H7 (cell line): Measurements from ENCODE around the gene TFCP2L1. TPM values are rescaled to one million over a fixed set of nuclear protein-coding genes. Genes with fewer than 3 reads are reported as not detected.

ENCODE experiments used
- DNase-seq: peaks from one replicate; pipeline ENCODE4 v3.0.0; 2012
- H3K27me3 ChIP-seq: 2 replicates; pipeline ENCODE4 v1.6.0; 2011; ENCODE audit warnings: mild to moderate bottlenecking, low read length; ENCODE audit not compliant: control insufficient read depth, insufficient read depth
- H3K36me3 ChIP-seq: replicated peaks from 2 replicates; pipeline ENCODE4 v1.5.1; 2011; ENCODE audit warnings: low read length; ENCODE audit not compliant: control insufficient read depth, insufficient read depth
- H3K4me3 ChIP-seq: 2 replicates; pipeline ENCODE4 v1.5.1; 2011; ENCODE audit warnings: low read depth, mild to moderate bottlenecking, control low read depth, low read length, moderate library complexity; ENCODE audit not compliant: insufficient read depth
- total RNA-seq: library from RNA; depleted of rRNA; stranded (reverse); fragments of >200 nt; shearing (Covaris generic); gene quantifications from 2 replicates; pipeline ENCODE4 v1.2.3, GENCODE V29; 2014

TFCP2L1 gene
- total RNA-seq, 1 experiment from 2014 or later = 1.2 TPM

DNA sequence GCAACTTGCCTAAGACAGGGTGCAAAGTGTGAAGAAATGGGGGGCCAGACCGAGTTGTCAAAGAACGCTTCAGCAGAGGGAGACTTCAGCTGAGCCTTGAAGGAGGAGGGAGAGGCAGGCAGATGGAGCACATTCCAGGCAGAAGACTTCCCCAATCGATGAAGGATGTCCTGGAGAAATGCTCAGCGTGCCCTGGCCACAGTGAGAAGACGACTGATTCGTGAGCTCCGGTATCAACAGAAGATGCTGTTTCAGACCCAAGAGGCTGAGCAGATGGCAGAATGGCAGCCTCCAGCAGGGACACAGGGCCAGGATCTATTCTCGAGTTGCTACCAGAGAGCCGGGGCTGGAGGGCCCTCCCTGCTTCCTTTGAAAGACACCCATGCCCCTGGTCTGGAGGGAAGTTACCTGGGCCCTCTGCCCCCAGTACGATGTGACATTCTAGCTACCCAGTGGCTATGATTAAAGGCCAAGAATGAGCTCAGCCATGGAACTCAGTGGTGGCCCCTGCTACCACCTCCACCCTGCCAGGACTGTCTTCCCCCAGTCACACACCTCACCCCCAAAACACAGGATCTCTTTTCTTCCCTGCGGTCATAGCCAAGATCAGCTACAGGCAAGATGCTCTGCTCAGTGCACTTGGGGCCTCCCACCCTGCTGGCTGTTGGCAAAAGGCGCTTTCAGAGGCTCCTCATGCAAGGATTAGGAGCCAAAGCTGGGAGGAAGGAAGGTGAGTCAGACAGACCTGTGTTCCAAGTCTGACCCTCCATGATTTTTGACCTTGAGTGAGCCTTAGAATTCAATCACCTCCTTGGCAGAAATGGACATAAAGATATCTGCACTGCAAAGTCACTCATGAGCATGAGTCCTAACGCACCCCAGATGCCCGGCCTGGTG lies 84.3 kb downstream of the TFCP2L1 start:
- H3K27me3 ChIP-seq = no peaks in the 10 kb centered on the region
- H3K36me3 ChIP-seq = no peaks in the 10 kb centered on the region
- DNase-seq = no peak
- H3K4me3 ChIP-seq = no peak overlapping the region

DNA sequence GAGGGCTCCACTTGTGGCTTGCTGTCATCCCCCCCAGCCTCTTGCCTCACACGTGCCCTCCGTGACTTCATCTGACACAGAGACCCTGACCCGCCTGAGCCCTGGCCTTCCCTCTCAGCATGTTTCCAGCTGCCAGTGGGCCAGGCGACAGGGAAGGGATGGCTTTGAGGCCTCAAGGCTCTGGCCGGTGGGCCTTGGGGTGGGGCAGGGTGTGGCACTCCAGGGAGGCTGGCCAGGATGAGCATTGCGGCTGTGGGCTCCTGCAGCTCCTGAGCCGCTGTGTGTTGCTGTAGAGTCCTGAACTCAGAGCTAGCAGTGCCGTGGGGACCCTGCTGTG lies 85.0 kb downstream of the TFCP2L1 start:
- Histone ChIP-seq H3K27me3 (no peaks in the 10 kb centered on the region), H3K4me3 (no peak overlapping the region), H3K36me3 (no peaks in the 10 kb centered on the region)
- DNase-seq = no peak

DNA sequence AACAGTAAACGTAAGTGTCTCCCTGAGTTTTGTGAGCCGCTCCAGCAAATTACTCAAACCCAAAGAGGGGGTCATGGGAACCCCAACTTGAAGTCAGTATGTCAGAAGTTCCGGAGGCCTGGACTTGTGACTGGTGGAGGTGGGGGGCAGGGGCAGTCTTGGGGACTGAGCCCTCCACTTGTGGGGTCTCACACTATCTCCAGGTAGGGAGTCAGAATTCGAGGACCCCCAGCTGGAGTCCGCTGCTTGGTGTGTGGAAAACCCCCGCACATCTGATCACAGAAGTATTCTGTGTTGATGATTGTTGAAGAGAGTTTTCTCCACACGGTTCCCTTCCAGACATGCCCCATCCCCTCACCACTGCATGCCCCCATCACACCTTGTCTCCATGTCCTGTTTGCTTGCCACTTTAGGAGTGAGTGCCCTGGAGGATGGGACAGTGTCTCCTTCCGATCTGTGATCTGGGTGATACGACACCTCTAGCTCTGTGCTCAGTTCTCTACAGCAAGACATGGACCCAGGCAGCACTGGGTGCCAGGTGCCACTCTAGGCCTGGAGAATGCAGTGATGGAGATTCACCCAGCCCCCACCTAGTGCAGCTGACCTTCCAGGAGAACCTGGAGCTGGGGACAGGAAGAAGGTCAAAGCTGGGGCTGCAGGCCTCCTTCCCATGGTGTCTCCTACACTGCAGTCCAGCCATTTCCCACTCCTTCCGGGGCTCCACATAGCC lies 85.6 kb downstream of the TFCP2L1 start:
- no peak for DNase-seq

DNA sequence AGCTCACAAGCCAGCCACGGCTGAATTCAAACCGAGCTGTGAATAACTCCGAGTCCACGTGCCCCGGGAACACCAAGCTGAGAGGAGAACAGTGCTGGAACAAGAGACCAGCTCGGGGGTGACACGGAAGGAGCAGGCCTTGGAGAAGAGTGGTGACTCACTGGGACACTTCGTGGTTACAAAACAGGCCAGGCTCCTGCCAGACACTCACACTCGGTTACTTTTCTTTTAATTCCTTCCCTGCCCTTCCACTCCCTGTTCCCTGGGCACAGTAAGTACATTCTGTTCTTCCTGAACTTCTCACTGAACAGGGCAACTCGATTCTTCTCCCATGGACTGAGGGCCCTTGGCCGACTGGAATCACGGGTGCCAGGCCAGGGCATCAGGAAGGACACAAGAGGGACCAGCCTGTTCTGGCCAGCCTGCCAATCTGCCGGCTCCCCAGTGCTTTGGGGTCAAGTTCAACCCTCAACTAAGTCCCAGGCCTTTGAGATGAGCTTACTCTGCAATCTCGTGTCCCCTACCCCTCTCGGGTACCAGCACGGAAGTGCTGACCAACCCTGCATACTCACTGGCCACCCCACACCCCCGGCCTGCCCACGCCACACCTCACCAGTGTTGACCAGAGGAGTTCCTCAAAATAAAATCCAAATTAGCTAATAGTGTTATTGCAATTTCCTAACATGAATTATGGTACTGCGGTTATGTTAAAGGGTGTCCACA lies 87.5 kb downstream of the TFCP2L1 start:
- Histone ChIP-seq H3K36me3 (no peaks in the 10 kb centered on the region), H3K4me3 (no peak overlapping the region), H3K27me3 (no peaks in the 10 kb centered on the region)
- no peak for DNase-seq

More for the DNA sequence above, 85.6 kb downstream of the TFCP2L1 start:
- H3K27me3 ChIP-seq = no peaks in the 10 kb centered on the region
- no peaks in the 10 kb centered on the region for H3K36me3 ChIP-seq
- H3K4me3 ChIP-seq = no peak overlapping the region

DNA sequence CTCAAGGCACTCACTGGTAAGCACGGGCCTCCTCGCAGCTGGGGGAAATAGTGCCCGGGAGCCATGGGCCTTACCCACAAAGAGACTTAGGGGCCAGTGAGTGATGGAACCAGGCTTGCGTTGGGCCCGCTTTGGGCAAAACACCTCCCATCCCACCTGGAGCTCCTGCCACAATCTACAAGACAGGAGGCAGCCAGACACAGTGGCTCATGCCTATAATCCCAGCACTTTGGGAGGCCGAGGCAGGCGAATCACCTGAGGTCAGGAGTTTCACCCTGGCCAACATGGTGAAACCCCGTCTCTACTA lies 88.2 kb downstream of the TFCP2L1 start:
- Histone ChIP-seq H3K36me3 (no peaks in the 10 kb centered on the region), H3K4me3 (no peak overlapping the region), H3K27me3 (no peaks in the 10 kb centered on the region)
- DNase-seq = no peak

DNA sequence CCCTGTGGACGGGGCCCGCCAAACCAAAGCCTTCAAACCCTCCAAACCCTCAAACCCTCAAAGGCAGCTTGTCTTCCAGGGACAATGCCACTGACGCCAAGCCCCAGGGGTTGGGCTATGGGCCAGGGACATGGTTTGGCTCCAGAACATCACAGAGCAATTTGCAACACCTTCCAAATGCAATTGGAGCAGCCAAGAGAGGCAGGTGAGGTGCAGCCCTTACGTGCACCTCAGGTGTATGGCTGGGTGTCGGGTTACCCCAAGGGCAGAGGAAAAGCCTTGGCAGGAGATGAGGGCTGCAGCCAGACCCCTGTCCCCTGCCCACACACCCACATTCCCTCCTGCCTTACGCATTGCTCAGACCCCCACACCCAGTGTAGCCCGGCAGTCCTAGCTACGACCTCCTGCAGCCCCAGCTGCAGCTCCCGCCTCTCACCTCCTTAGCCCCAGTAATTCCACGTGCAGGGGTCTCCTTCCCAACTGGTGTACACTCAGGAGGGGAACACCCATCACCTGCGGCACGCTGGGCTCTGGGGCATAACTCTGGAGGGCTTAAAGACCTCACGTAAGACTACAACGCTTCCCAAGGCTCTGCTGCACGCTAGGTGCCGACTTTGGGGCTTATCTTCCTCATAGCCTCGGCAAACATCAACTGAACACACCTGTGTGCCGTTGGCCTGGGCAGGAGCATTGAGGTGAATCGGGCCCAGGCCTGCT lies 88.7 kb downstream of the TFCP2L1 start:
- no peaks in the 10 kb centered on the region for H3K27me3 ChIP-seq
- DNase-seq = peak; percentile 61
- H3K36me3 ChIP-seq = no peaks in the 10 kb centered on the region
- H3K4me3 ChIP-seq = no peak overlapping the region

DNA sequence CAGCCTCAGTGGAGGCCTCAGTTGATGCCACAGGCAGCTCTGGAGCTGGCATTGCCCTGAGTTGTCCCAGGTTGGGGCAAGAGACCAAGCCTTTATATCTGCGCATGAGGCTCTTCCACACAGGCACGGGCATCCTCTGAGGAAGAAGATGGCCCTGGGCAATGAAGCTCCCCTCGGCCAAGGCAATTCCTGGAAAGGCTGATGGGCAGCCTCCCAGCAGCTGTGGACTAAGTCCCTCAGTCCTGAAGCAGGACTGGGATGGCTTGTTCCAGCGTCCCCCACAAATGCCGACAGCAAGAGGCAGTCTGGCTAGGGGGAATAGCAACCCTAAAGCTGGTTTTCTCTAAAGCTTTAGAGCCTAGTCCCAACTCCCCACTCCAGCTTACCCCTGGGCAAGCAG lies 90.0 kb downstream of the TFCP2L1 start:
- Histone ChIP-seq H3K27me3 (no peaks in the 10 kb centered on the region), H3K4me3 (no peak overlapping the region), H3K36me3 (no peaks in the 10 kb centered on the region)
- DNase-seq = no peak

DNA sequence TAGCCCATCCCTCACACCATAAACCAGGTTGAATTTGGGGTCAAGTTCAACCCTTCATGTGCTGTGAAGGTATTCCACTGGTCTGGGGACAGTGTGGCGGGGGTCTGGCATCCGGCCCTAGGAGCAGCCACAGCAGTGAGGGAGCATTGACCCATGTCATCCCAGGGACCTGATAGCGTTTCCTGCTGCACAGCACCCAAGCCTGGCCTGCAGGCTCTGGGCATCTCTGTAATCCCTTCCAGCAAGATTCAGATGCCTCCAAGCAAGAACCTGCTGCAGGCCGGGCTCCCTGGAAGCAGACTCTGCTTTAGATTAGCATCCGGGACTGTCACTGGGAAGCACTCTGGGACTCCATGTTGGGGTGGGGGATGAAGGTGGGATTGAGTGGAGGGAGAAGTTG lies 90.4 kb downstream of the TFCP2L1 start:
- Histone ChIP-seq H3K36me3 (no peaks in the 10 kb centered on the region), H3K27me3 (no peaks in the 10 kb centered on the region), H3K4me3 (no peak overlapping the region)
- no peak for DNase-seq

DNA sequence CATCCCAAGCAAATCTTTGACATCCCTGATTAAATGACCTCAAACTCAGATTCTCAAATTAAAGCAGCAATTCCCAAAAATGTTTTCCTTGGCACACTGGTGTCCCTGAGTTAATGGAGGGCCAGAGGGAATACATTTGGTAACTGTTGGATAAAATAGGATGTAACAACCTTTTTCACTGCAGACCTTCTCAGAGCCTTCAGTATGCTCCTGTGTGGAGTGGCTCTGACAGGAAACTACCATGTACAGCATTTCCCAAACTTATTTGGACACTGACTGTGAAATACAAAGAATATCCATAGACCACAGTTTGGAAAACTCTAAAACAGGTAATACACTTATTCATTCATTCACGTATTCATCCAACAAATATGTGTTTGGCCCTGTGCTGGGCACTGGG lies 91.8 kb downstream of the TFCP2L1 start:
- Histone ChIP-seq H3K27me3 (no peaks in the 10 kb centered on the region), H3K36me3 (no peaks in the 10 kb centered on the region), H3K4me3 (no peak overlapping the region)
- no peak for DNase-seq

DNA sequence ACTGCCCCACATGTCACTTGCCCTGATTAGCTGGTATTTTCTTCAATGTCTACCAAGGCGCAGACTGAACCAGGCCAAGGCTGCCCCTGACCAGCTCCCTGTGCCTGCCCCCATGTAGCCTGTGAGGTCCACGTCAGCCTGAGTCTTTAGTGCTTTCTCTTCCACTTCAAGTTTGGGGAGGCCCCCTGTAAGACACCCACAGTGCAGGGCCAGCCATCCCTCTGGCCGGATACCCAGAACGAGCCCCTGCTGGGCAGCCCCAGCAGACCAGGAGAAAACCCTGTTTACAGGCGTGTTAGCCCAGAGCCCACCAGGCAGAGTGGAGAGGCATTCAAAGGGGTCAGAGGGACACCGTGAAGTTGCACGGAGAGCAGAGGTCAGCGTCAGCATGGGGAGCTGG lies 92.4 kb downstream of the TFCP2L1 start:
- Histone ChIP-seq H3K27me3 (no peaks in the 10 kb centered on the region), H3K4me3 (no peak overlapping the region), H3K36me3 (no peaks in the 10 kb centered on the region)
- no peak for DNase-seq

DNA sequence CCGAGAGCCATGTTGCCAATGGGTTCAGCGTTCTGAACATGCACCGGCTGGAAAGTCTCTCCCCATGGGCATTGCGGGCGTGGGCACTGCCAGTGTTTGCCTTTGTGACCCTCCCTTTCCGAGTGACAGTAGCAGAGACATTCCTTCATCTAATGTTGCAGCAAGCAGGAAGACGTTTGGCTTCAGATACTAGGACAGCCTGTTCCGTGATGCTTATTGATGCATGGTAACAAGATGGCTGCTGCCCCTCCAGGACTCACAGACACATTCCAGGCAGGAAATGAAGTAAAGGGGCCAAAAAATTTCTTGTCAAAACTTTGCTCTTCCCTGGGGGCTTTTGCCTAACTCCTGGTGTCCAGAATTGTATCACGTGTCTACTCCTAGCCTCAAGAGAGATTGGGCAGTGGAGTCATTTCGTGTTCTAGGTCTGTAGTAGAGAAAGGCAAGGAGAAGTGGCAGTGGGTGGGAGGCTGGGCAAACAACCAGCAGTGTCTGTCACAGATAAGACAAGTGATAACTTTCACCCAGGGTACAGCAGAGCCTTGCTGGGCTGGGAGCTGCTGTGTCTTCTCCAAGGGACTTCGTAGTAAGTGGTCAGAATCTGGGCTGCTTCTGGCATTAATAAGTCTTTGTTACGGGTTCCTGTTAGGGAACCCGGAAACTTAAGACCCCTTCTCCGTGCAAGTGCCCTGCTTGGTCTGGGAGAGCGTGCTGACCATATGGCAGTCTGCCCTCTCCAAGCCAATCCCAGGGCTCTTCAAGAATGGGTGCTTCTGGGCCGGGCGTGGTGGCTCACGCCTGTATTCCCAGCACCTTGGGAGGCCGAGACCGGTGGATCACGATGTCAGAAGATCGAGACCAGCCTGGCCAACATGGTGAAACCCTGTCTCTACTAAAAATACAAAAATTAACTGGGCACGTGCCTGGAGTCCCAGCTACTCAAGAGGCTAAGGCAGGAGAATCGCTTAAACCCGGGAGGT lies 93.5 kb downstream of the TFCP2L1 start:
- H3K36me3 ChIP-seq = no peaks in the 10 kb centered on the region
- no peak overlapping the region for H3K4me3 ChIP-seq
- H3K27me3 ChIP-seq = no peaks in the 10 kb centered on the region
- no peak for DNase-seq

DNA sequence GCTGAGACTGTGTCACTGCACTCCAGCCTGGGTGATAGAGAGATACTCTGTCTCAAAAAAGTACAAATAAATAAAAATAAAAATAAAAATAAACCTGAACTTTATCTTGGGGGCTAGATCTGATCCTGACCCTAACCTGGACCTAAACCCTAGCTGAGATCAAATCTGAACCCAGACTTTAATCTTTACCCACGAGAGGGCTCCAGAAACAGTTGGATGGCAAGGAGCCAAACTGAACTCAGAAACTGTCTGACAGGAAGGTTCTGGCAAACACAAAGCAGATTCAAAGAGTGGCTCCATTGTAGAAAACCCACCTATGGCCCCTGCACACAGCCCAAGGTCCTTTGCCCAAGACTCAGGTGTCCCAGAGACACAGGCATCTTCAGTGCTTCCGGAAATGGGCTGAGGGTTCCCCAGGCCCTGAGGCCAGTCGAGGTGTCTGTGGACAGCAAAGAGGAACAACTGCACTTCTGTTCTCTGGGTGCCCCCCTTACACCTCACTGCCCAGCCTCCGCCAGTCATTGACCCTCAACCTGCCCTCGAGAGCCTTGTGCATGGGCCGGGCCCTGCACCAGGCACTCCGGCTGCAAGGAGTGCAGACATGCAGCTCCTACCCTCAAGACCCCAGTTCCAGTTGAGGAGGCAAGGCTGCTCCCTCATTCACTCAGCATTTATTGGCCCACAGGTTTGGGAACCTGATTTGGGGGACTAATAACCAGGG lies 95.2 kb downstream of the TFCP2L1 start:
- Histone ChIP-seq H3K36me3 (no peaks in the 10 kb centered on the region), H3K27me3 (no peaks in the 10 kb centered on the region), H3K4me3 (no peak overlapping the region)
- no peak for DNase-seq

DNA sequence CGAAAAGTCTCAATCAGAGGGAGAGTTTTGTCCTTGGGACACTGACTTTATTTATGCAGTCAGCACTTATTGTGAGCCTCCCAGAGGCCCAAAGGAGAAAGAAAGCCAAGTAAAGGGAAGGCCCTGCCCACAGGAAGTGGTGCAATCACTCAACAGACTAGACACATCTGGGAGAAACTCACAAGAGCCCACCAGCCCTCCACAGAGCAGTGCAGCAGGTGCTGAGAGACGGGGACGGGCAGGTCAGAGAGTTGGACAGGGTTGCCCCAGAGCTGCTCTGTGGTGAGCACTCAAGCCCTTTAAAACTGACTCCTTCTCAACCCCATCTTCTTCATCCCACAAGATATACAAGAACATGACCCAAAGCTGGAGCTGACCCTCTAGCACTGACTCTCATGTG lies 96.0 kb downstream of the TFCP2L1 start:
- DNase-seq = no peak
- no peaks in the 10 kb centered on the region for H3K36me3 ChIP-seq
- H3K4me3 ChIP-seq = no peak overlapping the region
- no peaks in the 10 kb centered on the region for H3K27me3 ChIP-seq
